Measurements from ENCODE around the gene MFAP4. TPM values are rescaled to one million over a fixed set of nuclear protein-coding genes. Genes with fewer than 3 reads are reported as not detected.

Gene MFAP4
- polyA plus RNA-seq, 1 donor from 2014 or later = not detected

- Histone ChIP-seq H3K4me3 (ENCODE audit: low read length) (peak overlapping the region; percentile 80), H4K20me1 (ENCODE audit: insufficient read depth) (no peaks in the 10 kb centered on the region), H3K27ac (ENCODE audit: low read length) (peak overlapping the region; percentile 81), H3F3A (ENCODE audit: insufficient read depth, low read length, poor library complexity, severe bottlenecking) (no peaks in the 10 kb centered on the region), H3K4me2 (ENCODE audit: low read length) (peak overlapping the region; percentile 70), H3K9me3 (ENCODE audit: low read length) (no peaks in the 10 kb centered on the region), H3K79me2 (replicated peaks; ENCODE audit: insufficient read depth, low read length) (peaks cover 19% of the 10 kb centered on the region), H2AFZ (ENCODE audit: low read depth, low read length) (peak overlapping the region; percentile 73), H3K9ac (ENCODE audit: low read length) (peak overlapping the region; percentile 77), H3K36me3 (ENCODE audit: insufficient read depth, low read length) (no peaks in the 10 kb centered on the region), H3K27me3 (ENCODE audit: insufficient read depth, low read depth, low read length) (no peaks in the 10 kb centered on the region), H3K9me2 (ENCODE audit: insufficient read depth, low read length) (no peaks in the 10 kb centered on the region)
- TF ChIP-seq POLR2AphosphoS5 (IDR thresholded peaks at IDR 0.05) = no peak
Observed at GRCh38 chr17:19376811-19377210, 10.2 kb downstream of the MFAP4 start.

- no peaks in the 10 kb centered on the region for H3K9me2 ChIP-seq (ENCODE audit: insufficient read depth, low read length)
- H3K9me3 ChIP-seq (ENCODE audit: low read length) = no peaks in the 10 kb centered on the region
- H3K9ac ChIP-seq (ENCODE audit: low read length) = no peak overlapping the region
- no peak for TF ChIP-seq POLR2AphosphoS5 (IDR thresholded peaks at IDR 0.05)
- no peak for TF ChIP-seq CTCF (IDR thresholded peaks at IDR 0.05; ENCODE audit: poor library complexity, severe bottlenecking)
- TF ChIP-seq EP300 (conservative IDR thresholded peaks at IDR 0.05; ENCODE audit: poor library complexity, severe bottlenecking) = no peak
- TF ChIP-seq TAF1 (IDR thresholded peaks at IDR 0.05; ENCODE audit: low read depth) = no peak
- no peak for TF ChIP-seq EZH2 (IDR thresholded peaks at IDR 0.05; ENCODE audit: borderline replicate concordance, insufficient read depth, low read length, poor library complexity, severe bottlenecking)
- TF ChIP-seq SMC3 (conservative IDR thresholded peaks at IDR 0.05; ENCODE audit: poor library complexity) = no peak
- no peak for TF ChIP-seq MXI1 (conservative IDR thresholded peaks at IDR 0.05; ENCODE audit: poor library complexity, severe bottlenecking)
- no peak for TF ChIP-seq REST (IDR thresholded peaks at IDR 0.05; ENCODE audit: borderline replicate concordance)
- no peak for TF ChIP-seq RAD21 (conservative IDR thresholded peaks at IDR 0.05)
- H4K20me1 ChIP-seq (ENCODE audit: insufficient read depth) = no peaks in the 10 kb centered on the region
- H3K4me3 ChIP-seq (ENCODE audit: low read length) = no peak overlapping the region
- H3K4me2 ChIP-seq (ENCODE audit: low read length) = no peak overlapping the region
- no peak overlapping the region for H2AFZ ChIP-seq (ENCODE audit: low read depth, low read length)
- peaks cover 19% of the 10 kb centered on the region for H3K79me2 ChIP-seq (replicated peaks; ENCODE audit: insufficient read depth, low read length)
- H3K36me3 ChIP-seq (ENCODE audit: insufficient read depth, low read length) = no peaks in the 10 kb centered on the region
- no peaks in the 10 kb centered on the region for H3F3A ChIP-seq (ENCODE audit: insufficient read depth, low read length, poor library complexity, severe bottlenecking)
- no peaks in the 10 kb centered on the region for H3K27me3 ChIP-seq (ENCODE audit: insufficient read depth, low read depth, low read length)
- H3K27ac ChIP-seq (ENCODE audit: low read length) = no peak overlapping the region
Observed at GRCh38 chr17:19375732-19376131, 11.3 kb downstream of the MFAP4 start.

GRCh38 chr17:19374136-19374535 lies 12.9 kb downstream of the MFAP4 start:
- H3K36me3 ChIP-seq (ENCODE audit: insufficient read depth, low read length) = no peaks in the 10 kb centered on the region
- no peak overlapping the region for H3K4me2 ChIP-seq (ENCODE audit: low read length)
- no peak overlapping the region for H3K4me3 ChIP-seq (ENCODE audit: low read length)
- no peaks in the 10 kb centered on the region for H4K20me1 ChIP-seq (ENCODE audit: insufficient read depth)
- H3K27ac ChIP-seq (ENCODE audit: low read length) = no peak overlapping the region
- no peak for TF ChIP-seq EZH2 (IDR thresholded peaks at IDR 0.05; ENCODE audit: borderline replicate concordance, insufficient read depth, low read length, poor library complexity, severe bottlenecking)
- no peak for TF ChIP-seq RAD21 (conservative IDR thresholded peaks at IDR 0.05)
- TF ChIP-seq REST (IDR thresholded peaks at IDR 0.05; ENCODE audit: borderline replicate concordance) = no peak
- no peak for TF ChIP-seq TAF1 (IDR thresholded peaks at IDR 0.05; ENCODE audit: low read depth)
- TF ChIP-seq MXI1 (conservative IDR thresholded peaks at IDR 0.05; ENCODE audit: poor library complexity, severe bottlenecking) = no peak
- TF ChIP-seq SMC3 (conservative IDR thresholded peaks at IDR 0.05; ENCODE audit: poor library complexity) = no peak
- no peak for TF ChIP-seq CTCF (IDR thresholded peaks at IDR 0.05; ENCODE audit: poor library complexity, severe bottlenecking)
- no peak for TF ChIP-seq POLR2AphosphoS5 (IDR thresholded peaks at IDR 0.05)
- no peak overlapping the region for H3K9ac ChIP-seq (ENCODE audit: low read length)
- no peak overlapping the region for H2AFZ ChIP-seq (ENCODE audit: low read depth, low read length)
- no peaks in the 10 kb centered on the region for H3K27me3 ChIP-seq (ENCODE audit: insufficient read depth, low read depth, low read length)
- no peaks in the 10 kb centered on the region for H3K9me2 ChIP-seq (ENCODE audit: insufficient read depth, low read length)
- no peaks in the 10 kb centered on the region for H3F3A ChIP-seq (ENCODE audit: insufficient read depth, low read length, poor library complexity, severe bottlenecking)
- peaks cover 13% of the 10 kb centered on the region for H3K79me2 ChIP-seq (replicated peaks; ENCODE audit: insufficient read depth, low read length)
- no peaks in the 10 kb centered on the region for H3K9me3 ChIP-seq (ENCODE audit: low read length)

Data from neural cell (in vitro differentiated cells).